HG03139 (cell line): ENCODE data around the gene CRB2.

Experiments used
- ATAC-seq: cut with Tn5 transposase; IDR thresholded peaks from one replicate; pipeline ENCODE4 v1.9.1; 2021; ENCODE audit not compliant: unreplicated experiment

CRB2 gene

DNA sequence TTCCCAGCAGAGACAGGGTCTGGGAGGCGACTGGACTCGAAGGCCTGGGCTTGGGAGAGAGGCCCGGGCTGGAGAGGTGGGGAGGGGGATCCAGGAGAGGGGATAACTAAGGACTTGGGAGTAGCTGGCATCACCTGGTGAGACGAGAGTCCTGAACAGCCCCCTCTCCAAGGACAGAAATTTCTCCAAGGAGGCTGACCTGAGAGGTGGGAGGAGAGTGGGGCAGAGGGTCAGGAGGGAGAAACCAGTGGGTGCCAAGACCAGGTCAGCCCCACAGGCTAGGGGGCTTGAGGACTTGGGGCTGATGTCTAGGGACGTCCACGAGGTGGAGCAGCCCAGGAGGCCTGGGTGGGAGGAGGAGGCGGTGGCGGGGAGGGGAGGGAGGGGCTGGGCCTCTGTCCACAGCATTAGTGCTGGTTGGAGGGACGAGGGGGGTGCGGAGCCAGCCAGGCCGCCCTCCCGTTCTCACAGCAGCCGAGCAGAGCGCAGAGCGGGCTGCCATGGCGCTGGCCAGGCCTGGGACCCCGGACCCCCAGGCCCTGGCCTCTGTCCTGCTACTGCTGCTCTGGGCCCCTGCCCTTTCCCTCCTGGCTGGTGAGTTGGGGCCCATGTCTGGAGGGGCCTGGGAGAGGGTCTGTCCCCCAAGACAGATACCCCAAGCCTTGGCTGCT, at the start of gene CRB2:
TSS of gene CRB2 (plus strand) at position 437 of the 671 bp plus-strand sequence. CDS start at position 501, 64 bp downstream.
- ATAC-seq = no peak

DNA sequence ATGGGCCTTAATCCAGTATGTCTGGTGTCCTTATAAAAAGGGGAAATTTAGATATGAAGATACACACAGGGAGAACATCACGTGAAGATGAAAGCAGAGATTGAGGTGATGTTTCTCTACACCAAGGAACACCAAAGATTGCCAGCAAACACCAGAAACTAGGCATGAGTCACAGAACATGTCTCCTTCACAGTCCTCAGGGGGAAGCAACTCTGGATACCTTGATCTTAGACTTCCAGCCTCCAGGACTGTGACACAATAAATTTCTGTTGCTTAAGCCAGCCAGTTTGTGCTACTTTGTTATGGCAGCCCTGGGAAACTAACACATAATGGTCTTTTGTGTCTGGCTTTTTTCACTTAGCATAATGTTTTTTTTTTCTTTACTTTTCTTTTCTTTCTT, 46.4 kb upstream of the CRB2 start:
- ATAC-seq = no peak

DNA sequence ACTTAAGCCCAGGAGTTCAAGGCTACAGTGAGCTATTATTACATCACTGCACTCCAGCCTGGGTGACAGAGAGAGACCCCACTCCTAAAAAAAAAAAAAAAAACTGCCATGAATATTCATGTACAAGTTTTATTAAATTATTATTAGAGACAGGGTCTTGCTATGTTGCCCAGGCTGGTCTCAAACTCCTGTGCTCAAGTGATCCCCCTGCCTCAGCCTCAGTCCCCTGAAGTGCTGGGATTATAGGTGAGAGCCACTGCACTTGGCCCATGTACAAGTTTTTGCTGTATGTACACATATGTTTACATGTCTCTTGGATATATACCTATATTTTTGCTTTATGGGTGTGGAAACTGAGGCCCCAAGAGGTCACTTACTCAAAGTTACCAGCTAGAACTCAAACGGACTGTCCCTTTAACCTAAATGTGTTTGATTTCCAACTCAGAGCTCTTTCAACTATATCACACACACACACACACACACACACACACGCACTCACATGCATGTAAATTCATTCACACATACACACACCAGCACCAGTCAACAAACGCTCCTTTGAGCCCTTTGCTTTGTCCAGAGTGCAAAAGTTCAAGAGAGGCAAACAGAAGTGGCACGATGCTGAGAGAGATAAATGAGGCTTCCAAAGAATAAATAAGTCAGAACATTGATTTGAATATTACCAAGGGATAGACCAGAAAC, 45.3 kb upstream of the CRB2 start:
- no peak for ATAC-seq

DNA sequence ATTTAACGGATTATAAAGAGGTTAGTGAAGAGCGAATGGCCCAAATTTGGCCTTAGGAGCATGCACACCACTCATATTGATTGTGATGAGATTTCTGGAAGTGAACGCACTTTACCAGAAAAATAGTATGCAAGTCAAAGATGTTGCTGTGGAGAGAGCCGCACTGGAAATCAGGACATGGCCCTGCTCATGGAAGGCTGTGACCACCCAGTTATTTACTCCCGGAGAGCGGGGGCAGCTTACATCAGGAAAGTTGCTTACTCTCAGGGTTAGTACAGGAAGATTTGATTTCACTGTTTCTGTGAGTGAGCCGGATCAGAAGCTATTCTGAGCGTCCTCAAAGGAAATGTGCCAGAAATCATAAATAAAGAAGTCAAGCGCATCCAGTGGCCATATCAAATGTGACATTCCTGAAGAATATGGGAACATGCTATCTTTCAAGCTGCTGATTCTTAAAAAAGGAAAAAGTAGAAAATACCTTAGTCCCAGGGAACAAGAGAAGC, 44.7 kb upstream of the CRB2 start:
- no peak for ATAC-seq

DNA sequence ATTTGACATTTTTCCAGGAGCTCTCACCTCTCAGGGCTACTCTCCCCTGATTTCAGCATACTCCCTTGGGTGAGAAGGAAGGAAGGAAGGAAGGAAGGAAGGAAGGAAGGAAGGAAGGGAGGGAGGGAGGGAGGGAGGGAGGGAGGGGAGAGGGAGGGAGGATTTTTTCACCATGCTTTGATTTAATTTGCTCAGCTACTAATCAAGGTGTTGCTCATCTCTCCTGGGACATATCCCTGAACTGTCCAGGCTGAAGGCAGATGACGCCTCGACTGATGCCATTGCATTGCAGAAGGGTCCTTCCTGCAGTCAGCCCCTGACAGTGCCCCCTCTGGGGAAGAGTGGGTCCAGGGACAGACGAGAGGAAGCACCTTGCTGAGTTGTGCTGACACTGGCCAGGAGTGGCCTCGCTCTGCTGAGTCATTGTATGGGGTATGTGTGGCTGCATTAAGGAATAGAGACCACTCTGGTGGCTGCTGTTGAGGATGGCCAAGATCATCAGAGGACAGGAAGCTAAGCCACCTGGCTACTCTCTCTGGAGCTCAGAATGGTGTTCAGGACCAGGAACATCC, 43.6 kb upstream of the CRB2 start:
- ATAC-seq = no peak

DNA sequence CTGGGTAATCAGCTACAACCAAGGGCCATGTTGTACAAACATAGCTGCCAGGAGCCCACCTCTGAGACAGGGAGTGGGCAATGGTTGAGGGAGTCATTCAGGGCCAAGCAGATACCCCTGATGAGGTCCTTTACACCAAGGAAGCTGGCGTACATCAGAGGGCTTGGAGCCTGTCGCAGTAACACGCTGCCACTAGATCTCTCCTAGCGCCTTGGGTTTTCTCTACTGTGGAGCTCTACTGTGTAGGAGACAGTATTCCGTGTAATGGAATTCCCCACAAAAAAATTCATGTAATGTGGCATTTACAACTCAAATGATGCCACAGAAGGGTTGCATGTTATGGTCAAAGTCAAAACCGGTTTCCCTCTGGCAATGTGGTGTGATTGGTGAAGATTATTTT, 41.4 kb upstream of the CRB2 start:
- no peak for ATAC-seq

DNA sequence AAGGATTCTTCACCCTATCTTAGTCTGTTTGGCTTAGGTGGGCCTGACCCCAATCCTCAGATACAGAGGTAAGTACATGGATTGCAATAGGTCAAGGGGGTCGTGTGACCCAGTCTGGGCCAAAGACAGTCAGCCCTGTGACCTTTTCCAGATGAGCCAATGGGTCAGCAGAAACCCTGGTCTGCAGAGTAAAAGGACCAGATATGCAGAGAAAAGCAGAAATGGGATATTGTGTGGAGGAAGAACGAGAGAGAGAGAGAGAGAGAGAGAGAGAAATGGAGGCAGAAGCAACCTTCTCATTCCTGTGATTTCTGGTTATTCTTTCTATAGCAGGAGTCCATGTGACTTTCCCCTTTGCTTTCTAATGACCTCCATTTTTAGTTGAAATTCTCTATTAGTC, 40.4 kb upstream of the CRB2 start:
- ATAC-seq = no peak

DNA sequence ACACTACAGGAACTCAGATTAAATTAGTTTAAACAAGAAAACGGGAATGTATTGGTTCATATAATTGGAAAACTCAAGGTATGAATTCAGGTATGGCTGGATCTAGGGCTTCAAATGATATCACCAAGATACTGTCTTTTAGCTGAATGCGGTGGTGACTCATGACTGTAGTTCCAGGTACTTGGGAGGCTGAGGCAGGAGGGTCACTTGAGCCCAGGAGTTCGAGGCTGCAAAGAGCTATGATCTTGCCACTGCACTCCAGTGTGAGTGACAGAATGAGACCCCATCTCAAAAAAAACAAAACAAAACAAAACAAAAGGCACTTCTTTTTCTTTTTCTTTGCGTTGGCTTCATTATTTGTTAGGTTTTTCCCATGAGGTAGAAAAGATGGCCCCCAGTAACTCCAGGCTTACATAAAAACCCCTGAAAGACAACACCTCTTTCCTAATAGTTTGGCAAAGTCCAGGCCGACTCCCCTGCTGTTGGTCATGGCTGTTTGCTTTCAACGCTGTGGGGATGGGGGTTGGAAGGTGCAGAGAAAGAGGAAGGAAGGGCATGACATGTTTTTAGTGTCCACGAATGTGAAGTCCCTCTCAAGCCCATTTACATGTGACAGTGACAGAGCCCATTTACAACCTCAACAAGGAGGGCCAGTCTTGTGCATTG, 39.8 kb upstream of the CRB2 start:
- no peak for ATAC-seq

DNA sequence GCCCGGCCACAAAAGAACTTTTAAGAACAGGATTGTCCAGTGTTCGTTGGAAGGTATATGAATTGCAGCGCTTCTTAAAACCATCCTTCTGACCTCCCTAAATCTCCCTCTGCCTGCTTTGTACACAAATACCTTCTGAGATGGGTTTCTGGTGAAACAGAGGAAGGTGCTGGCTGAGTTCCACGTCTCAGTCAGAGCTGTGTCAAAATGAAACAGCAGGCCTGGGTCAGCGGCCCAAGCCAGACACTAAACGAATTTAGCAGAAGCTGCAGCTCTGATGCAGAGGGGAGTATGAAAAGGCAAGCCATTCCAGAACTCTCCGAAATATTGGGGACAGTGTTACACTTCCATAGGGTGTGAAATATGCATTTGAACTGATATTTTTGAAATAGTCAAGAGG, 37.8 kb upstream of the CRB2 start:
- ATAC-seq = peak; percentile 41

DNA sequence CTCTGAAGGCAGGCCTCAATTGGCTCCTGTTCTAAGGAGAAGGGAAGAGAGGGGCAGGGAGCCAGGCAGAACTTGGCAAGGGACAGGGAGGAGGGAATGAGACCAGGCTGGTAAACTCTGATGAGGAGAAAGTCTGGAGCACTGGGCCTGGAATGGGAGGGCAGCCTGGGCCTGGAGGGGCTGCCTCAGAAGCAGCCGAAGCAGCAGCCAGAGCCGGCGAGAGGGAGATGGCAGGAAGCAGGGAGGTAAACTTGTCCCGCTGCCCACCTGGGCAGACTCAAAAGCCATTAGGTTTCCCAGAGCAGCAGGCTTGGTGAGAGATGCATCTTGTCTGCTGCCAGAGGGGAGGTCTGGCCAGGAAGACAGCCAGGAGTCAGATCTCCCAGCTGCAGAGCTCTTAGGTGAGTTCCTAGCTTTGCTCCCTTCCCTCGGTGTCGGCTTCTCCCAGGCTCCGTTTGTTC, 37.0 kb upstream of the CRB2 start:
- no peak for ATAC-seq

DNA sequence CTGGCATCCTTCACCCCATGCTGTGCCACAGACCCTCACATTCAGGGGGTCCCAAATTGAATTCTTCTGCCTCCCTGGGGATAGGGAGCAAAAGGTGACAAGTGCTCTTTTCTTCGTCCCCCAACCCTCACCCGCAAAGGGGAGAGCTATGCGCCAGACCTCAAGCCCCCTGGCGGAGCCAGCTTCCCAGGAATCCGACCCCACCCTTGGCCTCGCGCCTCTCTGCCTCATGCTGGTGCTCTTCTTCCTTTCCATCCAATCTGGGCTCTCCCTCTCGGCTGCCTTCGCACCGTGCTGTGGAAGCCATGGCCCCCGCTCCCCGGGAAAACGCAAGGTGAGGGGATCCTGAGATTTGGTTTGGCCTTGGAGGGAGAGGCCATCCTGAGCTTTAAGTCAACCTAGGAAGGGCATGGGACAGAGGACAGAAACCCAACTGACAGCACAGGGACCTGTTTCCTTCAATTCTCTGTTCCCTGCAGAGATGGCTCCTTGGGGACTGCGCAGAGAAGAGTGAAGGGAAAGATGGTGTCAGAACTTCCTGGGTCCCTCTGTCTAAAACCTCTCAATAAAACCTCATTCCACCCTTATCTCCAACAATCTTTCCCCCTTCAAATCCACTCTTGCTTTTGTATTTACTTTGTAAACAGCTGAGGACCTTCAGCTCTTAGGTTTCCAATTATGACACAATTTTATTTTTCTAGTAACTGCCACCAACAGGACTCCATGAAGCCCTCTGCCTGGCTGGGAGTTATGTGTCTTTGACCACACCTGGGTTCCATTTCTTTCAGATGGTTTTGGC, 36.3 kb upstream of the CRB2 start:
- no peak for ATAC-seq

DNA sequence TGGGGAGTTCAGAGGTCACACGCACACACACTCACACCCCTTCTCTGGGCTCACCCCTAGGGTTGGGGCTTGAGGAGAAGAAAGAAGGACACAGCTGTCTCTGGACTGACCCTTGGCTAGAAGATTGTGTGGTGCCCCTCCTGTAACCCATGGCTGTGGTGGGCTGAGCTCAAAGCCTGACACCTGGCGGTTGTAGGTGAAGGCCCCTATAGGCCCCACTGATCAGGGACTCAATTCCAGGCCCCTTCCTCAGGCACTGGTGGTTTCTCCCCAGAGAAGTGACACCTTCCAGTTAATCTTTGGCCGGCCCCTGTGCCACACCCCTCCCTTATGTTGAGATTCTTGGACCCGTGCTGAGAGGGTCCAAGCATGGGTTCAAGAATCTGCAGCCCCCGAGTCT, 35.2 kb upstream of the CRB2 start:
- ATAC-seq = no peak

DNA sequence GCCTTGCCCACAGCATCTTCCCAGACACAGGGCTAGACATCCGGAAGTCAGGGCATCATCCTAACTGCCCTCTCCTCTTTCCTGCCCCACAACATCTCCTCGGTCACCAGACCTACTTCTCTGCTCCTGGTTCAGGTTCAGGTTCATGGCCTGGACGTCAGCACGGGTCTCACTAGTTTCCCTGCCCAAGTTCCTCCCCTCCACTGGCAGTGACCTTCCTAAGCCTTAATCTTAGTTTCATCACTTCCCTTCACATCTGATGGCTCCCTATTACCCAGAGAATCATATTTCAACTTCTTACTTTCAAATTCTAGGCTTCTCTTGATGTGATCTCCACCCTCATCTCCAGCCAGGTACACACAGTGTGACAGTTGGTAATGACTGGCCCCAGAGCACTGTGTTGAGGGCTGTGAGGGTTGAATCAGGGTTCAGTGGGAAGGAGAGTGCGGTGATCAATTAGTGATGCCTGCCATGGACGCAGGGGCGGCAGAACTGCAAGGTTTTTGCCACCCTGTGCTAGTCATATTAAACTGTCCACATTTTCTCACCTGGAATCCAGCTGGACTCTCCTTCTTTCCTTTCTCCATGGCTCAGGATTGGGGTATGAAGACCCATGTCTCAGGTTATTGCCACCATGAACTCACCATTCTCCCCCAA, 34.3 kb upstream of the CRB2 start:
- ATAC-seq = no peak

DNA sequence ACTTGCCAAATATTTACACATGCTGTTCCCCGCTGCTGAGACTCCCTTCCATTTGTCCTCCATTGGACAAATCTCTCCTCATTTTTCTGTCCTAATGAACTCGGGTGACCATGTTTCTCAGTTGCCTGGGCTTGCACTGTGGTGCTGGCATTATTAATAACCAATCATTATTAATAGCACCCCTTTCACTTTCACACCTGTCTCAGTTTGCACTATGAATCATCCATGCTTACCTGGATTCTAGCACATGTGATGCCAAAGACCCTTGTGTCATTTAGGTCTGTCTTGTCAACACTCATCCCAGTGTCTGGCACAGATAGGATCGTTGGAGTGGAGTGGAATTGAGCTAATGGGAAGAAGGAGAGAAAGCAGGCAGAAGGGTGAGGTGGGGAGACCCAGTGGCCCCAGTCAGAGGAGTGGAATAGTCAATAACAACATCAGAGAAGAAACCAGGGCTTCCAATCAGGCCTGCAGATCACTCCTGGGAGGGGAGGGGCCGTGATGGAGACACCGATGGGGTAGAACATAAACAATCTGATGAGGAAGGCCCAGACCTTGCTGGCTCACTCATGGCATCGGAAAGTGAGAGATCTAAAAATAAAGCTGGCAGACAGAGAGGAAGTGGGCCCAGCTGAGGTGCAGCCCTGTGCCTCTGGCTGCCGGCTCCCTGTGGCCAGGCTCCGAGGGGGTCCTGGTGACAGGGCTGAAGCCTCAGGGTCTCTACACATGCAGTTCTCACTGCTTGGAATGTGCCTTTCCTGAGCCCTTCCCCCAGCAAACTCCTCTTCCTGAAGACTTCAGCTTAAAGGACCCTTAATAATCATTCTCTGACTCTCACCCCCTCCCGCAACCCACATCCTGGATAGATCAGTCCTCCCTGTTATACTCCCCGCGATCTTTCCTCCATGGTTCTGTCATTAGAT, 33.5 kb upstream of the CRB2 start:
- ATAC-seq = peak; percentile 46

DNA sequence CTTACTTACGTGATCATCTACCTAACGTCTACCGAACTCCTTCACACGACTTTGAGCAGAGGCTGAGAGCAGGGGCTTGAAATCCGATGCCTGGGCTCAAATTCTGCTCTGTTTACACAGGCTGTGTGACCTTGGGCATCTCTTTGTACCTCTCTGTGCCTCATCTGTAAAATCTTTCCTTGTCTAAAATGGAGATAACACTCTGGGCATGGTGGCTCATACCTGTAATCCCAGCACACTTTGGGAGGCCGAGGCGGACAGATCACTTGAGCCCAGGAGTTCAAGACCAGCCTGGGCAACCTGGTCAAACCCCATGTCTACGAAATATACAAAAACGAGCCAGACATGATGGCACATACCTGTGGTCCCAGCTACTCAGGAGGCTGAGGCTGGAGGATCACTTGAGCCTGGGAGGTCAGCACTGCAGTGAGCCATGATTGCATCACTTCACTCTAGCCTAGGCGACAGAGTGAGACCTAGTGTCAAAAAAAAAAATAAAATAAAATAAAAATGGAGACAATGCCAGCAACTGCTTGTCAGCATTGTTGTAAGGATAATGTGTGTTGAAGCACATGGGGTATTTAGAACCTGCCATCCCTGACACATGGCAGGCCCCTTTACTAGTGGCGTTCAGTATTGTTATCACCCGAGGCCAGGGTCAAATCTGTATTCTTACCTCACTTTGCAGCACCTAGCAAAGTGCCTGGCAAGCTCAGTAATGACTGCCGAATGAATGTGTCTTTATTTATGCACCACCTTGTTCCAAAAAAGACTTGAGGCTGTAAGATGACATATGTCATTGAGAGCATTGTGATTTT, 32.6 kb upstream of the CRB2 start:
- ATAC-seq = no peak

DNA sequence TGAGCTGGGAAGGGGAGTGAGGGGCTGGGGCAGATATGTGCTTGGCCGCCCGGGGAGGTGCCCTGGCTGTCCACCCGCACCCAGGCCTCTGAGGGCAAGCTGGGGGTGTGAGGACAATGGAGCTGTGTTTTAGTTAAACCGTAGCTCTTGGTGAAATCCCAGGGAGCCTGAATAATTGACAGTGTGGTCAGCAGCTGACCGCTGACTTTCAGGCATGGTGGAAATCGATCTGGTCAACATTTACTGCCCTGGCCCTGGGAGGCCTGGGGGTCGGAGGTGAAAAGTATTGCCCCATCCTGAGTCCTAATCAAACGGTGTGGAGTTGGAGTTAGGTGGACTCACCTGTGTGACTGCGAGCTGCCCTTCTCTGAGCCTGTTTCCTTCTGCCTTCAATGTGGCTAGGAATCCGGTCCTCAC, 31.2 kb upstream of the CRB2 start:
- ATAC-seq = no peak

DNA sequence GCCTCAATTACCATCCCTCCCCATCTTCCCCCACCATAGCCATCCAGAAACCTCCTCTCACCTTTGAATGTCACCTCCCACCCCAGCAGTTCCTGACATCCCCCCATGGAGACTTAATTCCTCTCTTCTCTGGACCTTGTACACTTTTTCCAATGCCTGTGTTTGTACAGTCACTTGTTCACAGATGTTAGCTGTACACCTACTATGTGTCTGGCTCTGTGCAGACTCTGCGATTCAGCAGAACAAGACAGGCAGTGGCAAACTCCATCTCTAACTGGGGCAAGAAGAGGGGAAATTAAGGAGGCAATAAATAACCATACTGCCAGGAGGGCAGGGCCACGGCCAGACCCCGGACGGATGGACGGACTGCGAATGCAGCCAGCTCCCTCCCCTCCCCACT, 29.8 kb upstream of the CRB2 start:
- ATAC-seq = no peak

DNA sequence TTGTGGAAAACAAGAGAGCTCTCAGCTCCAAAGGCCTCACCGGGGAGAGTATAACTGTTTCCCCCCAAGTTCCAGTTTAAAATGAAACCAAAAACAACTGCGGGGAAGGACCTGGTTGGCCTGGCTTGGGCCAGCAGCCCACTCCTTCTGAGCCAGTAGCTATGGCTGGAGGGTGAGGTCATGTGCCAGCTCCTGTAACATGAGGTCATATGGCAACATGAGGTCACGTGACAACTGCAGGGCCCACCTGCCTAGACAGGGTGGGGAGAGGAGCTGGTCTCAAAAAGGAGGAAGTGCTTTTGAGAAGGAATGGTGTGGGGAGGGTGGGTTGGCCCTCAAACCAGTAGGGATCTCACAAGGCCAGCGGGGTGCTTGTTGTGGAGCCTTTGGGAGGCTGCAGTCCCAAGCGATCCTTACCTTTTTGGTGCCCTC, 29.3 kb upstream of the CRB2 start:
- no peak for ATAC-seq
